22Rv1 (cell line): ENCODE measurements around the gene ZNHIT6.
"Not testable (repeated sequence)": the region's sequence is repeated elsewhere in the genome, so short reads cannot be mapped to it uniquely, and the experiment has no call there.

ENCODE experiments used
- H3K27ac ChIP-seq: fragments of 450-650 bp; 2 replicates; pipeline ENCODE4 v1.5.1; 2017
- CTCF ChIP-seq: fragments of 450-650 bp; IDR thresholded peaks from 2 replicates; pipeline ENCODE4 v1.5.1; 2017; ENCODE audit warnings: mild to moderate bottlenecking
- ZFX ChIP-seq: fragments of 450-650 bp; IDR thresholded peaks from 2 replicates; pipeline ENCODE4 v1.6.1; 2017; ENCODE audit warnings: antibody characterized with exemption, borderline replicate concordance

Gene ZNHIT6

GRCh38 chr1:85707990-85708828 is at the start of gene ZNHIT6:
Gene ZNHIT6 (minus strand): TSS chr1:85708433. CDS start chr1:85708284, 149 bp downstream.
- peak within 1 kb of the TSS; percentile 84 for H3K27ac ChIP-seq
- no peak for TF ChIP-seq ZFX
- TF ChIP-seq CTCF: peak; percentile 26

GRCh38 chr1:85756864-85757263 is 48.6 kb upstream of the ZNHIT6 start:
- H3K27ac ChIP-seq: no peak overlapping the region
- no peak for TF ChIP-seq CTCF
- TF ChIP-seq ZFX: no peak

GRCh38 chr1:85748120-85748519 is 39.9 kb upstream of the ZNHIT6 start:
- H3K27ac ChIP-seq: no peak overlapping the region
- TF ChIP-seq ZFX: no peak
- TF ChIP-seq CTCF: no peak

- TF ChIP-seq CTCF (peak; percentile 18; the same call in 1 of the 2 replicates), ZFX (no peak)
- H3K27ac ChIP-seq: no peak overlapping the region
These were observed 38.5 kb upstream of the ZNHIT6 start for GRCh38 chr1:85746777-85747176.

GRCh38 chr1:85743814-85744213 is 35.6 kb upstream of the ZNHIT6 start:
- no peak overlapping the region for H3K27ac ChIP-seq
- TF ChIP-seq CTCF (no peak), ZFX (no peak)

- TF ChIP-seq CTCF (no peak), ZFX (no peak)
- H3K27ac ChIP-seq: no peak overlapping the region
These were observed 26.7 kb upstream of the ZNHIT6 start for GRCh38 chr1:85734931-85735330.

GRCh38 chr1:85718678-85719340 is 10.6 kb upstream of the ZNHIT6 start:
- H3K27ac ChIP-seq: no peak overlapping the region
- TF ChIP-seq ZFX (no peak), CTCF (no peak)

GRCh38 chr1:85714418-85715114 is 6.3 kb upstream of the ZNHIT6 start:
- H3K27ac ChIP-seq: not testable (repeated sequence)
